Measurements from ENCODE around the gene PEAR1.

DNA sequence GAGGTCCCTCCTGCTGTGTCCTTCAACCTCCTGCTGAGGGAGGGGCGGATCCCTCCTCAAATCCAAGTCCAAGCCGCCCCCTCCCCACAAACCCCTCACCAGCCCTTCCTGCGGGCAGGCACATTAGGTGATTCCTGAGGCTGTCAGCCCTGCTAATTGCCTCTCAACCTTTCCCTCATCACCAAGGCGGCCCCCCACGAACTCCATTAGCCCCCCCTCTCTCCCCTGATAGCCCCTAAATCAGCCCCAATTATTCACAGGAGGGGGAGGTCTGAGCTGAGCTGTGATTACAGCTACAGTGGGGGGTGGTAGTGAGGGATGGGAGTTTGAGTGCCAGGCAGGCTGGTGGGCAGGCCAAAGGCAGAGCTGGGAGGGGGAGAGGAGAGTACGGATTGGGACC is 5.8 kb upstream of the PEAR1 start:
- TF ChIP-seq, protein P1, sequence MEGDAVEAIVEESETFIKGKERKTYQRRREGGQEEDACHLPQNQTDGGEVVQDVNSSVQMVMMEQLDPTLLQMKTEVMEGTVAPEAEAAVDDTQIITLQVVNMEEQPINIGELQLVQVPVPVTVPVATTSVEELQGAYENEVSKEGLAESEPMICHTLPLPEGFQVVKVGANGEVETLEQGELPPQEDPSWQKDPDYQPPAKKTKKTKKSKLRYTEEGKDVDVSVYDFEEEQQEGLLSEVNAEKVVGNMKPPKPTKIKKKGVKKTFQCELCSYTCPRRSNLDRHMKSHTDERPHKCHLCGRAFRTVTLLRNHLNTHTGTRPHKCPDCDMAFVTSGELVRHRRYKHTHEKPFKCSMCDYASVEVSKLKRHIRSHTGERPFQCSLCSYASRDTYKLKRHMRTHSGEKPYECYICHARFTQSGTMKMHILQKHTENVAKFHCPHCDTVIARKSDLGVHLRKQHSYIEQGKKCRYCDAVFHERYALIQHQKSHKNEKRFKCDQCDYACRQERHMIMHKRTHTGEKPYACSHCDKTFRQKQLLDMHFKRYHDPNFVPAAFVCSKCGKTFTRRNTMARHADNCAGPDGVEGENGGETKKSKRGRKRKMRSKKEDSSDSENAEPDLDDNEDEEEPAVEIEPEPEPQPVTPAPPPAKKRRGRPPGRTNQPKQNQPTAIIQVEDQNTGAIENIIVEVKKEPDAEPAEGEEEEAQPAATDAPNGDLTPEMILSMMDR (conservative IDR thresholded peaks at IDR 0.05 in 1 of 2, IDR thresholded peaks at IDR 0.05 in 1 of 2; ENCODE audit: low read depth in 1 of 2, low read length in 2 of 2) = no peak
- TF ChIP-seq EZH2 (IDR thresholded peaks at IDR 0.05; ENCODE audit: low read length, missing control alignments) = no peak

Data from fibroblast of lung (primary cell).